OCI-LY7 (cell line): Measurements from ENCODE around the gene SMOC2.

ENCODE experiments used
- EZH2phosphoT487 ChIP-seq: fragments of 200-600 bp; sonication (generic); IDR thresholded peaks from 2 replicates; pipeline ENCODE4 v1.6.1; 2018; ENCODE audit warnings: low read depth, borderline replicate concordance, mild to moderate bottlenecking, mixed run types, antibody characterized with exemption, low read length, moderate library complexity, mixed read lengths
- TF ChIP-seq, protein P1 (sequence below): fragments of 200-600 bp; sonication (generic); conservative IDR thresholded peaks from 2 replicates; pipeline ENCODE4 v1.5.1; 2014; ENCODE audit warnings: mild to moderate bottlenecking, antibody characterized with exemption, low read length, moderate library complexity, mixed read lengths

DNA sequence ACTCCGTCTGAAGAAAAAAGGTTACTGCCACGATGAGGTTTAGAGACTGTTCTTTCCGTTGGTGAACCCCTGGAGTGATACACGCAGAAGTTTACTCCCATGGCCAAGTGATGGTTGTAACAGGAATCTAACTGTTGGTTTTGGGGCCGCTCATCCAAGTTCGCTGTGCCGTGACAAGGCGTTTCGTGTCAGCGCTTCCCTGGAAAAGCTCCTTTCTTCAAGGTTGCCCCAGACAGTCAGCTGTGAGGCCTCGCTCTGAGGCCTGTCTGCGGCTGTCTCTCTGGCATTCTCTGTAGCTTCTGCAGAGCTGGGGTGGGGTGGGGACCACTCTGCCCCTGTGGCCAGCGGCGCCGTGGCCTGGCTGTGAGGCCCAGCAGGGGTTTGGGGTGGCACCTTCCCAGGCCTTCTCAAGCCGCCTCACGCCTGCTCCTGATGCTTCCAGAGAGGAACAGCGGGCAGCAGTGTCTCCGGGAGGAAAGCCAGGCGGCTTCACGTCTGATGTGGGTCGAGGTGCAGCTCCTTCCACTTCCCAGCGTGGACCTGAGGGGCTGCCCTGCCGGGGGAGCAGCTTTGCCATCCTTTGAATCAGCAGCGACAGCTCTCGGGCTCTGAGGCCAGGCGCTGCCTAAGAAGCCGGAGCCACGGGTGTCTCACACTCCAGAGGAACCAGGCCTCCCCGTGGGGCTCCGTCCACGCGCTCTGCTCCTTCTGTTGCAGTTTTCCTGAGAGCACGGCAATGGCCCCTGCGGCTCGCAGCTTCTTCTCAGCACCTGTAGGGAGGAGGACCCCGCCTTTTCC is 76.2 kb downstream of the SMOC2 start:
- TF ChIP-seq, protein P1, sequence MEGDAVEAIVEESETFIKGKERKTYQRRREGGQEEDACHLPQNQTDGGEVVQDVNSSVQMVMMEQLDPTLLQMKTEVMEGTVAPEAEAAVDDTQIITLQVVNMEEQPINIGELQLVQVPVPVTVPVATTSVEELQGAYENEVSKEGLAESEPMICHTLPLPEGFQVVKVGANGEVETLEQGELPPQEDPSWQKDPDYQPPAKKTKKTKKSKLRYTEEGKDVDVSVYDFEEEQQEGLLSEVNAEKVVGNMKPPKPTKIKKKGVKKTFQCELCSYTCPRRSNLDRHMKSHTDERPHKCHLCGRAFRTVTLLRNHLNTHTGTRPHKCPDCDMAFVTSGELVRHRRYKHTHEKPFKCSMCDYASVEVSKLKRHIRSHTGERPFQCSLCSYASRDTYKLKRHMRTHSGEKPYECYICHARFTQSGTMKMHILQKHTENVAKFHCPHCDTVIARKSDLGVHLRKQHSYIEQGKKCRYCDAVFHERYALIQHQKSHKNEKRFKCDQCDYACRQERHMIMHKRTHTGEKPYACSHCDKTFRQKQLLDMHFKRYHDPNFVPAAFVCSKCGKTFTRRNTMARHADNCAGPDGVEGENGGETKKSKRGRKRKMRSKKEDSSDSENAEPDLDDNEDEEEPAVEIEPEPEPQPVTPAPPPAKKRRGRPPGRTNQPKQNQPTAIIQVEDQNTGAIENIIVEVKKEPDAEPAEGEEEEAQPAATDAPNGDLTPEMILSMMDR: no peak
- no peak for TF ChIP-seq EZH2phosphoT487
